Measurements from ENCODE around the gene DNAH10. TPM values are rescaled to one million over a fixed set of nuclear protein-coding genes. Genes with fewer than 3 reads are reported as not detected.

The DNAH10 gene
- total RNA-seq, 1 experiment from 2014 or later = 0.39 TPM

DNA sequence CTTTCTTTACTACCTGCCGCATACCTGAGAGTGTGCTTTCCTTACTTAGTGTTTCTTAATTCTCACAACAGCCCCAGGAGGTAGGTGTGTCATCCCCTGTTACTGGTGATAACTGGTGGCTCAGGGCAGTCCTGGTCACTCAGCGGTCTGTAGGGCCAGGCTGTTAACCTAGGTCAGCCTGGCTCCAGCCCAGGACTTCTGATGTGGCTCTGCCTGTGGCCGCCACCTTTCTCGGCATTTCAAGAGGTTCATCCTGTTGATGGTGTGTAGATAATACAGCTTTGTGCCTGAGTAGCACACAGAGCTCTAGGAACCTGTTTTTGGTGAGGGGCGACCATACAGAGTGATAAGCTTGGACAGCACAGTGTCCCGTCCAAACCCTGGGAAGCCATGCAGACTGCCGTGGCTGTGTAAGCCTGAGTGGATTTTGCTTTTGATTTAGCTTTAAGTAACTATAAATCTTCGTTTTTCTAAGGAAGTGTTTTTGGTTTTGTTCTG lies 11.9 kb upstream of the DNAH10 start:
- ChIA-PET POLR2A (interaction anchor here (0.5 to 0.6 kb wide), 2 partner anchors 24 to 542 kb away, joined by 4 to 6 read pairs; no protein-coding TSS in a partner anchor), CTCF (no interaction called here)
- ATAC-seq (no peak), DNase-seq (ENCODE audit: low read depth, low spot score) (no peak)
- Histone ChIP-seq H3K27ac (ENCODE audit: low read length) (no peak overlapping the region), H3K9me3 (ENCODE audit: control insufficient read depth, insufficient read depth, low read depth, low read length) (no peaks in the 10 kb centered on the region), H3K27me3 (ENCODE audit: control insufficient read depth, insufficient read depth, low read length) (no peaks in the 10 kb centered on the region), H3K4me1 (ENCODE audit: control insufficient read depth, insufficient read depth, low read length) (no peaks in the 10 kb centered on the region), H3K4me3 (ENCODE audit: low read depth in 2 of 2, low read length in 2 of 2) (no peak overlapping the region), H3K36me3 (ENCODE audit: control insufficient read depth, insufficient read depth, low read length) (peaks cover 3% of the 10 kb centered on the region)
- TF ChIP-seq POLR2AphosphoS5 (IDR thresholded peaks at IDR 0.05; ENCODE audit: low read depth, low read length) (no peak), SIN3A (IDR thresholded peaks at IDR 0.05; ENCODE audit: borderline replicate concordance, insufficient read depth, low read depth, low read length) (no peak), TCF7L2 (IDR thresholded peaks at IDR 0.05; ENCODE audit: low read depth, low read length) (no peak)
- TF ChIP-seq, protein P1, sequence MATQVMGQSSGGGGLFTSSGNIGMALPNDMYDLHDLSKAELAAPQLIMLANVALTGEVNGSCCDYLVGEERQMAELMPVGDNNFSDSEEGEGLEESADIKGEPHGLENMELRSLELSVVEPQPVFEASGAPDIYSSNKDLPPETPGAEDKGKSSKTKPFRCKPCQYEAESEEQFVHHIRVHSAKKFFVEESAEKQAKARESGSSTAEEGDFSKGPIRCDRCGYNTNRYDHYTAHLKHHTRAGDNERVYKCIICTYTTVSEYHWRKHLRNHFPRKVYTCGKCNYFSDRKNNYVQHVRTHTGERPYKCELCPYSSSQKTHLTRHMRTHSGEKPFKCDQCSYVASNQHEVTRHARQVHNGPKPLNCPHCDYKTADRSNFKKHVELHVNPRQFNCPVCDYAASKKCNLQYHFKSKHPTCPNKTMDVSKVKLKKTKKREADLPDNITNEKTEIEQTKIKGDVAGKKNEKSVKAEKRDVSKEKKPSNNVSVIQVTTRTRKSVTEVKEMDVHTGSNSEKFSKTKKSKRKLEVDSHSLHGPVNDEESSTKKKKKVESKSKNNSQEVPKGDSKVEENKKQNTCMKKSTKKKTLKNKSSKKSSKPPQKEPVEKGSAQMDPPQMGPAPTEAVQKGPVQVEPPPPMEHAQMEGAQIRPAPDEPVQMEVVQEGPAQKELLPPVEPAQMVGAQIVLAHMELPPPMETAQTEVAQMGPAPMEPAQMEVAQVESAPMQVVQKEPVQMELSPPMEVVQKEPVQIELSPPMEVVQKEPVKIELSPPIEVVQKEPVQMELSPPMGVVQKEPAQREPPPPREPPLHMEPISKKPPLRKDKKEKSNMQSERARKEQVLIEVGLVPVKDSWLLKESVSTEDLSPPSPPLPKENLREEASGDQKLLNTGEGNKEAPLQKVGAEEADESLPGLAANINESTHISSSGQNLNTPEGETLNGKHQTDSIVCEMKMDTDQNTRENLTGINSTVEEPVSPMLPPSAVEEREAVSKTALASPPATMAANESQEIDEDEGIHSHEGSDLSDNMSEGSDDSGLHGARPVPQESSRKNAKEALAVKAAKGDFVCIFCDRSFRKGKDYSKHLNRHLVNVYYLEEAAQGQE (IDR thresholded peaks at IDR 0.05; ENCODE audit: insufficient read depth in 1 of 2, low read depth in 2 of 2, low read length in 1 of 2) = no peak
- TF ChIP-seq, protein P2, sequence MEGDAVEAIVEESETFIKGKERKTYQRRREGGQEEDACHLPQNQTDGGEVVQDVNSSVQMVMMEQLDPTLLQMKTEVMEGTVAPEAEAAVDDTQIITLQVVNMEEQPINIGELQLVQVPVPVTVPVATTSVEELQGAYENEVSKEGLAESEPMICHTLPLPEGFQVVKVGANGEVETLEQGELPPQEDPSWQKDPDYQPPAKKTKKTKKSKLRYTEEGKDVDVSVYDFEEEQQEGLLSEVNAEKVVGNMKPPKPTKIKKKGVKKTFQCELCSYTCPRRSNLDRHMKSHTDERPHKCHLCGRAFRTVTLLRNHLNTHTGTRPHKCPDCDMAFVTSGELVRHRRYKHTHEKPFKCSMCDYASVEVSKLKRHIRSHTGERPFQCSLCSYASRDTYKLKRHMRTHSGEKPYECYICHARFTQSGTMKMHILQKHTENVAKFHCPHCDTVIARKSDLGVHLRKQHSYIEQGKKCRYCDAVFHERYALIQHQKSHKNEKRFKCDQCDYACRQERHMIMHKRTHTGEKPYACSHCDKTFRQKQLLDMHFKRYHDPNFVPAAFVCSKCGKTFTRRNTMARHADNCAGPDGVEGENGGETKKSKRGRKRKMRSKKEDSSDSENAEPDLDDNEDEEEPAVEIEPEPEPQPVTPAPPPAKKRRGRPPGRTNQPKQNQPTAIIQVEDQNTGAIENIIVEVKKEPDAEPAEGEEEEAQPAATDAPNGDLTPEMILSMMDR (IDR thresholded peaks at IDR 0.05) = no peak
- in situ Hi-C loops (cut with HindIII; ENCODE audit: low pct_unique_long_range_greater_than_20kb, low sequenced_read_pairs) (no loop called here), intact Hi-C loops (cut with micrococcal nuclease; ENCODE audit: unreplicated experiment) (no loop called here)
- no TSS peak for BruUV-seq (replicated peaks)

DNA sequence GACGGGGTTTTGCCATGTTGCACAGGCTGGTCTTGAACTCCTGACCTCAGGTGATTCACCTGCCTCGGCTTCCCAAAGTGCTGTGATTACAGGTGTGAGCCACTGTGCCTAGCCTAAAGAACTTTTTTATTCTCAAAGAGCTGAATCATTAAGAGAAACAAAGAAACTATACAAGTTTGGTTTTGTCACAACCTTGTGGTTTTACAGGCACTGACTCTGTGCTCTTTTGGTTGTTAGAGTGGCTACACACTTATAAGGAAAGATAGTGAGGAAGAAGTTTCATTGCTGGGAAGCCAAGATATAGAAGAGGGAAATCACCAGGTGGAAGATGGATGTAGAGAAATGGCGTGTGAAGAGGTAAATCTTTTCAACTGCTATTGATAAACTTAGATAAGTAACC lies 10.1 kb upstream of the DNAH10 start:
- no TSS peak for BruUV-seq (replicated peaks)
- DNase-seq (ENCODE audit: low read depth, low spot score) (no peak), ATAC-seq (no peak)
- Histone ChIP-seq H3K27ac (ENCODE audit: low read length) (no peak overlapping the region), H3K4me3 (ENCODE audit: low read depth in 2 of 2, low read length in 2 of 2) (no peak overlapping the region), H3K36me3 (ENCODE audit: control insufficient read depth, insufficient read depth, low read length) (peaks cover 3% of the 10 kb centered on the region), H3K9me3 (ENCODE audit: control insufficient read depth, insufficient read depth, low read depth, low read length) (no peaks in the 10 kb centered on the region), H3K4me1 (ENCODE audit: control insufficient read depth, insufficient read depth, low read length) (no peaks in the 10 kb centered on the region), H3K27me3 (ENCODE audit: control insufficient read depth, insufficient read depth, low read length) (no peaks in the 10 kb centered on the region)
- POLR2A ChIA-PET = no interaction called here
- CTCF ChIA-PET = no interaction called here
- TF ChIP-seq TCF7L2 (IDR thresholded peaks at IDR 0.05; ENCODE audit: low read depth, low read length) (no peak), SIN3A (IDR thresholded peaks at IDR 0.05; ENCODE audit: borderline replicate concordance, insufficient read depth, low read depth, low read length) (no peak), POLR2AphosphoS5 (IDR thresholded peaks at IDR 0.05; ENCODE audit: low read depth, low read length) (no peak)
- TF ChIP-seq, protein P1 (IDR thresholded peaks at IDR 0.05; ENCODE audit: insufficient read depth in 1 of 2, low read depth in 2 of 2, low read length in 1 of 2) = no peak
- TF ChIP-seq, protein P2 (IDR thresholded peaks at IDR 0.05) = no peak
- intact Hi-C loops (cut with micrococcal nuclease; ENCODE audit: unreplicated experiment) (no loop called here), in situ Hi-C loops (cut with HindIII; ENCODE audit: low pct_unique_long_range_greater_than_20kb, low sequenced_read_pairs) (no loop called here)
